Lower leg skin (tissue), 4 donors: ENCODE results near the gene DTX3. TPM values are rescaled to one million over a fixed set of nuclear protein-coding genes. Genes with fewer than 3 reads are reported as not detected.
"Not testable (repeated sequence)": the region's sequence is repeated elsewhere in the genome, so short reads cannot be mapped to it uniquely, and the experiment has no call there.

Experiments
- DNase-seq, 2 donors: peaks; one replicate each; pipeline ENCODE4 v3.0.0-alpha.2; 2019; ENCODE audit warnings: low spot score in 2 of 2
- H3K4me3 ChIP-seq: fragments of 200-600 bp; sonication (generic); 2 replicates; pipeline ENCODE4 v1.5.1; 2017; ENCODE audit warnings: mild to moderate bottlenecking, low read depth; ENCODE audit not compliant: poor library complexity, severe bottlenecking
- POLR2A ChIP-seq, 2 donors: fragments of 450-650 bp; IDR thresholded peaks; one replicate each; pipeline ENCODE4 v1.6.1; 2016 to 2017; ENCODE audit warnings: antibody characterized with exemption in 2 of 2, mild to moderate bottlenecking in 1 of 2, moderate library complexity in 1 of 2
- WGBS, 2 donors: methylation state at CpG; one replicate each; pipeline ENCODE4 v1.1.5; 2018; 5-methylcytosine and 5-hydroxymethylcytosine counted together
- intact Hi-C: fragments of 100-400 bp; cut with DNase I; formaldehyde crosslinking; loops from one replicate; pipeline ENCODE4 v1.15.0; 2023; ENCODE audit warnings: low total_unique reads
- total RNA-seq, 4 donors: library from RNA; depleted of rRNA; stranded (reverse); fragments of >200 nt; gene quantifications; one replicate each; pipeline ENCODE4 v1.1.0, GENCODE V29; 2016
- TF ChIP-seq, protein P1 (sequence below), 3 donors: fragments of 450-650 bp; IDR thresholded peaks; one replicate each; pipeline ENCODE4 v1.5.1; 2016; ENCODE audit warnings: antibody characterized with exemption in 3 of 3, mild to moderate bottlenecking in 3 of 3, moderate library complexity in 2 of 3

The DTX3 gene, protein sequence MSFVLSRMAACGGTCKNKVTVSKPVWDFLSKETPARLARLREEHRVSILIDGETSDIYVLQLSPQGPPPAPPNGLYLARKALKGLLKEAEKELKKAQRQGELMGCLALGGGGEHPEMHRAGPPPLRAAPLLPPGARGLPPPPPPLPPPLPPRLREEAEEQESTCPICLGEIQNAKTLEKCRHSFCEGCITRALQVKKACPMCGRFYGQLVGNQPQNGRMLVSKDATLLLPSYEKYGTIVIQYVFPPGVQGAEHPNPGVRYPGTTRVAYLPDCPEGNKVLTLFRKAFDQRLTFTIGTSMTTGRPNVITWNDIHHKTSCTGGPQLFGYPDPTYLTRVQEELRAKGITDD
- 10 to 100 TPM in 2 of 4 donors, 1 to 10 TPM in 2; 6.1 to 17.4 (median 11.4) TPM for total RNA-seq

DNA sequence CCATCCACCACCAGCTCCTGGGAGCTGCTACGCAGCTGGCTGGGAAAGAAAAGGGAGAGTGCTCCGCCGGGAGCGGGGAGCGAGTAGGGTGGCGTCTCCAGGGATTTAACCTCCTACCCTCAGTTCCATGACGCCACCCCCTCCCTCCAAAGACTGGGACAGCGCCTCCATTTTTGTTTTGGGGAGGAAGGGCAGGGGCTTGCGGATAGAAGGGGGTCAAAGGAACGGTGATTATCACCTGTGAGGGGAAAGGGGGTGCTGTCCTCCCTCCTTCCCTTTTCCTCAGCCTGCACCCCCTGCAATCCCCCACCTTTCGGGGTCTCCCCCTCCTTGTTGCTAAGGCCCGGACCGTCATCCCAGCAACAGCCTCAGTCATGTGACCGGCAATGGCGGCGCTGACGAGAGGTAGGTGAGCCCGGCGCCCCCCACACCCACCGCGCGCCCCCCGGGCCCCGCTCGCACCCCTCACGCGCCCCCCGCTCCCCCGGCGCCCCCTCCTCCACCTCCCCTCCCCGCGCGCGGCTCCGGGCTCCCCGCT lies at the start of gene DTX3:
TSS of gene DTX3 (plus strand) at position 371 of the 538 bp plus-strand sequence. CDS start 1,694 bp downstream, outside the sequence.
- DNase-seq = no peak
- TF ChIP-seq, protein P1, sequence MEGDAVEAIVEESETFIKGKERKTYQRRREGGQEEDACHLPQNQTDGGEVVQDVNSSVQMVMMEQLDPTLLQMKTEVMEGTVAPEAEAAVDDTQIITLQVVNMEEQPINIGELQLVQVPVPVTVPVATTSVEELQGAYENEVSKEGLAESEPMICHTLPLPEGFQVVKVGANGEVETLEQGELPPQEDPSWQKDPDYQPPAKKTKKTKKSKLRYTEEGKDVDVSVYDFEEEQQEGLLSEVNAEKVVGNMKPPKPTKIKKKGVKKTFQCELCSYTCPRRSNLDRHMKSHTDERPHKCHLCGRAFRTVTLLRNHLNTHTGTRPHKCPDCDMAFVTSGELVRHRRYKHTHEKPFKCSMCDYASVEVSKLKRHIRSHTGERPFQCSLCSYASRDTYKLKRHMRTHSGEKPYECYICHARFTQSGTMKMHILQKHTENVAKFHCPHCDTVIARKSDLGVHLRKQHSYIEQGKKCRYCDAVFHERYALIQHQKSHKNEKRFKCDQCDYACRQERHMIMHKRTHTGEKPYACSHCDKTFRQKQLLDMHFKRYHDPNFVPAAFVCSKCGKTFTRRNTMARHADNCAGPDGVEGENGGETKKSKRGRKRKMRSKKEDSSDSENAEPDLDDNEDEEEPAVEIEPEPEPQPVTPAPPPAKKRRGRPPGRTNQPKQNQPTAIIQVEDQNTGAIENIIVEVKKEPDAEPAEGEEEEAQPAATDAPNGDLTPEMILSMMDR (IDR thresholded peaks at IDR 0.05) = no peak
- TF ChIP-seq POLR2A (IDR thresholded peaks at IDR 0.05) = no peak
- intact Hi-C loops = no loop called here
- 3 to 6% methylated on average over 17 to 25 of the region's 36 CpGs for WGBS, 2 donors
- peak within 1 kb of the TSS; percentile 15 for H3K4me3 ChIP-seq

DNA sequence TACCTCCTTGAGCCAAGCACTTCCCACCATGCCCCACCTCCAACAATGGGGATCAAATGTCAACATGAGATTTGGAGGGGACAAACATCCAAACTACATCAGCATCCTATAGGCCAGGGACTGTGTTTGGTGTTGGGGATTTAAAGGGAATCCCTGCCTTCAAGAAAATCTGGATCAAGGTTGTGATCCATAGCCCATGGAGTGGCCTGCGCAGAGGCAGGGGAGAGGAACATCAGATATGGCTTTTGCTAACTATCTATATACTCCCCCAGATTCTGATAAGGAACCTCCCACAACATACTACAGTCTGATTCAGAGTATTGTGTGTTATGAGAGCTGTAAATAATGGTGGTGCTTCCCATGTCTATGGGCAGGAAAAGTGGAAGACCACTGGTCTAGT lies 49.7 kb upstream of the DTX3 start:
- H3K4me3 ChIP-seq = no peak overlapping the region
- 92 to 100% methylated on average over 1 of the region's 1 CpG for WGBS, 2 donors
- intact Hi-C loops = no loop called here
- no peak for DNase-seq
- TF ChIP-seq POLR2A (IDR thresholded peaks at IDR 0.05) = no peak
- TF ChIP-seq, protein P1 (IDR thresholded peaks at IDR 0.05) = no peak

GRCh38 chr12:57558864-57559263 lies 45.8 kb upstream of the DTX3 start:
- intact Hi-C loops = no loop called here
- H3K4me3 ChIP-seq = no peak overlapping the region
- DNase-seq = no peak
- no peak for TF ChIP-seq POLR2A (IDR thresholded peaks at IDR 0.05)
- TF ChIP-seq, protein P1 (IDR thresholded peaks at IDR 0.05) = no peak
- WGBS, 2 donors = 85 to 88% methylated on average over 4 of the region's 4 CpGs

GRCh38 chr12:57560516-57560915 lies 44.1 kb upstream of the DTX3 start:
- 91 to 94% methylated on average over 2 of the region's 2 CpGs for WGBS, 2 donors
- no peak for DNase-seq
- no peak overlapping the region for H3K4me3 ChIP-seq
- TF ChIP-seq, protein P1 (IDR thresholded peaks at IDR 0.05) = no peak
- TF ChIP-seq POLR2A (IDR thresholded peaks at IDR 0.05) = no peak
- intact Hi-C loops = no loop called here

- intact Hi-C loops, DNase-seq, H3K4me3 ChIP-seq: not testable (repeated sequence)
- 63 to 66% methylated on average over 1 of the region's 1 CpG for WGBS, 2 donors
Measured at GRCh38 chr12:57561117-57561516, 43.5 kb upstream of the DTX3 start.

- TF ChIP-seq, protein P1 (IDR thresholded peaks at IDR 0.05) = no peak
- TF ChIP-seq POLR2A (IDR thresholded peaks at IDR 0.05) = no peak
- H3K4me3 ChIP-seq = no peak overlapping the region
- intact Hi-C loops = no loop called here
- 45 to 57% methylated on average over 4 of the region's 4 CpGs for WGBS, 2 donors
- DNase-seq = no peak
Measured at GRCh38 chr12:57563358-57563757, 41.3 kb upstream of the DTX3 start.
